C4-2B (cell line): ENCODE measurements around the gene TNRC18.

Experiments used
- ZFX ChIP-seq: fragments of 450-650 bp; IDR thresholded peaks from 2 replicates; pipeline ENCODE4 v1.6.1; 2017
- TF ChIP-seq, protein P1 (sequence below): fragments of 450-650 bp; conservative IDR thresholded peaks from 2 replicates; pipeline ENCODE4 v1.5.1; 2017; ENCODE audit warnings: mild to moderate bottlenecking

DNA sequence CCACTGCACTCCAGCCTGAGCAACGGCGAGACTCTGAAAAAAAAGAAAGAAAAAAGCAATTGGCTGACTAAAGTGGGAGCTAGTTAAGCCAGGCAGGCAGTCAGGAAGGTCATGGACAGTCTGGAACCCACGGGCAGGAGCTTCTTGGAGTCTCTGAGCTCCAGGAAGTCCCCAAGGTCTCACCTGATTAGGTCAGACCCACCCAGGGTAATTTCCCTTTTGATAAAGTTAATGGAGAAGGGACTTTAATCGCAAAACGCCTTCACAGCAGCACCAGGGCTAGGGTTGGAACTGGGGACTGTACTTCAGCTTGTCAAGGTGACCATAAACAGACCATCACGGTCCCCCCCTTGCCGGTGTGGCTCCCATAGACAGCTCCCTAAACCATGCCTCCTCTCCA is 134.3 kb downstream of the TNRC18 start:
- TF ChIP-seq, protein P1, sequence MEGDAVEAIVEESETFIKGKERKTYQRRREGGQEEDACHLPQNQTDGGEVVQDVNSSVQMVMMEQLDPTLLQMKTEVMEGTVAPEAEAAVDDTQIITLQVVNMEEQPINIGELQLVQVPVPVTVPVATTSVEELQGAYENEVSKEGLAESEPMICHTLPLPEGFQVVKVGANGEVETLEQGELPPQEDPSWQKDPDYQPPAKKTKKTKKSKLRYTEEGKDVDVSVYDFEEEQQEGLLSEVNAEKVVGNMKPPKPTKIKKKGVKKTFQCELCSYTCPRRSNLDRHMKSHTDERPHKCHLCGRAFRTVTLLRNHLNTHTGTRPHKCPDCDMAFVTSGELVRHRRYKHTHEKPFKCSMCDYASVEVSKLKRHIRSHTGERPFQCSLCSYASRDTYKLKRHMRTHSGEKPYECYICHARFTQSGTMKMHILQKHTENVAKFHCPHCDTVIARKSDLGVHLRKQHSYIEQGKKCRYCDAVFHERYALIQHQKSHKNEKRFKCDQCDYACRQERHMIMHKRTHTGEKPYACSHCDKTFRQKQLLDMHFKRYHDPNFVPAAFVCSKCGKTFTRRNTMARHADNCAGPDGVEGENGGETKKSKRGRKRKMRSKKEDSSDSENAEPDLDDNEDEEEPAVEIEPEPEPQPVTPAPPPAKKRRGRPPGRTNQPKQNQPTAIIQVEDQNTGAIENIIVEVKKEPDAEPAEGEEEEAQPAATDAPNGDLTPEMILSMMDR = no peak
- no peak for TF ChIP-seq ZFX
